Gastrocnemius medialis (tissue), 4 donors: ENCODE results near the gene PKNOX2.

Source experiments
- CTCF ChIP-seq, 5 experiments: fragments of 450-650 bp in 3 of 5; fragments of 200-600 bp in 2 of 5; sonication (generic) in 2 of 5; IDR thresholded peaks in 4 of 5; conservative IDR thresholded peaks in 1 of 5; 1 replicate in 4 of 5; 2 replicates in 1 of 5; pipeline ENCODE4 v1.5.1; 2016 to 2019; ENCODE audit warnings: antibody characterized with exemption in 5 of 5, mild to moderate bottlenecking in 3 of 5, moderate library complexity in 3 of 5
- POLR2A ChIP-seq, 2 donors: fragments of 450-650 bp; IDR thresholded peaks; one replicate each; pipeline ENCODE4 v1.6.1; 2017; ENCODE audit warnings: antibody characterized with exemption in 2 of 2, mild to moderate bottlenecking in 2 of 2, moderate library complexity in 2 of 2

GRCh38 chr11:125270106-125270505, 105.6 kb downstream of the PKNOX2 start:
- TF ChIP-seq CTCF (IDR thresholded peaks at IDR 0.05 in 4 of 5, conservative IDR thresholded peaks at IDR 0.05 in 1 of 5) (no peak), POLR2A (IDR thresholded peaks at IDR 0.05) (no peak)
